Measurements from ENCODE around the gene SLAIN2.

SLAIN2 gene

GRCh38 chr4:48475770-48476169 is 134.4 kb downstream of the SLAIN2 start:
- Histone ChIP-seq H3K9me3 (ENCODE audit: control insufficient read depth, low read length) (no peaks in the 10 kb centered on the region), H3K9ac (ENCODE audit: low read length) (no peak overlapping the region), H3K4me3 (ENCODE audit: low read length) (no peak overlapping the region), H3K27me3 (replicated peaks; ENCODE audit: control insufficient read depth, insufficient read depth, low read length) (no peaks in the 10 kb centered on the region), H3K4me1 (ENCODE audit: control insufficient read depth, insufficient read depth, low read length) (peaks cover 6% of the 10 kb centered on the region), H3K36me3 (ENCODE audit: control insufficient read depth, insufficient read depth, low read length, severe bottlenecking) (no peaks in the 10 kb centered on the region)
- no peak for DNase-seq (ENCODE audit: low read depth)

All from adipocyte (in vitro differentiated cells).